ENCODE data around the gene FSIP1.
A peak's percentile ranks its signal among the peaks of the same experiment; 100 is the strongest.

FSIP1 gene

GRCh38 chr15:39585389-39585841 is 197.2 kb downstream of the FSIP1 start:
- Histone ChIP-seq H3K14ac (ENCODE audit: low read length in 2 of 2) (peak overlapping the region in 1 of 2 experiments; percentile 69), H3K36me3 (ENCODE audit: control insufficient read depth in 1 of 2, insufficient read depth in 2 of 2, low read depth in 1 of 2, low read length in 2 of 2) (peaks cover 55 to 82% of the 10 kb centered on the region in 2 experiments), H3K9me3 (ENCODE audit: control insufficient read depth, low read length) (no peaks in the 10 kb centered on the region), H2AFZ (ENCODE audit: low read depth, low read length) (no peak overlapping the region), H3K27me3 (ENCODE audit: control insufficient read depth in 1 of 2, insufficient read depth in 1 of 2, low read length in 2 of 2) (no peaks in the 10 kb centered on the region), H2BK15ac (ENCODE audit: low read depth, poor library complexity, severe bottlenecking) (no peak overlapping the region), H3K4ac (ENCODE audit: low read depth in 1 of 2, low read length in 2 of 2) (no peak overlapping the region), H2BK12ac (ENCODE audit: low read length in 2 of 2) (no peak overlapping the region), H3K79me1 (replicated peaks; ENCODE audit: low read length, poor library complexity, severe bottlenecking) (no peaks in the 10 kb centered on the region), H3K27ac (ENCODE audit: low read length, poor library complexity, severe bottlenecking) (peak overlapping the region; percentile 18), H3K4me3 (ENCODE audit: insufficient read depth in 1 of 2, low read depth in 1 of 2, low read length in 2 of 2) (peak overlapping the region; percentile 29 to 88), H2BK5ac (ENCODE audit: low read depth, low read length, poor library complexity, severe bottlenecking) (no peak overlapping the region), H4K91ac (ENCODE audit: low read length) (no peak overlapping the region), H2BK120ac (ENCODE audit: low read depth, low read length) (no peak overlapping the region), H4K8ac (ENCODE audit: low read length) (no peak overlapping the region), H3K4me1 (ENCODE audit: control insufficient read depth, insufficient read depth, low read depth, low read length) (peaks cover 25% of the 10 kb centered on the region), H3K18ac (ENCODE audit: low read depth in 1 of 2, low read length in 2 of 2) (peak overlapping the region in 1 of 2 experiments; percentile 18), H3K4me2 (ENCODE audit: low read length, poor library complexity, severe bottlenecking) (peak overlapping the region; percentile 69), H2AK5ac (ENCODE audit: low read length, severe bottlenecking) (no peak overlapping the region), H3K9ac (ENCODE audit: low read length) (peak overlapping the region; percentile 61), H3K23ac (ENCODE audit: low read length in 2 of 2) (no peak overlapping the region)
- WGBS = 94% methylated on average over 4 of the region's 4 CpGs
- peak; percentile 27 for DNase-seq

- H2BK15ac ChIP-seq (ENCODE audit: low read depth, poor library complexity, severe bottlenecking) = no peak overlapping the region
- no peak overlapping the region for H3K23ac ChIP-seq (ENCODE audit: low read length in 2 of 2)
- H3K4me2 ChIP-seq (ENCODE audit: low read length, poor library complexity, severe bottlenecking) = peak overlapping the region; percentile 69
- no peak overlapping the region for H2BK5ac ChIP-seq (ENCODE audit: low read depth, low read length, poor library complexity, severe bottlenecking)
- H2BK120ac ChIP-seq (ENCODE audit: low read depth, low read length) = no peak overlapping the region
- no peak overlapping the region for H2BK12ac ChIP-seq (ENCODE audit: low read length in 2 of 2)
- peak overlapping the region in 1 of 2 experiments; percentile 88 for H3K4me3 ChIP-seq (ENCODE audit: insufficient read depth in 1 of 2, low read depth in 1 of 2, low read length in 2 of 2)
- H4K8ac ChIP-seq (ENCODE audit: low read length) = no peak overlapping the region
- H4K91ac ChIP-seq (ENCODE audit: low read length) = no peak overlapping the region
- no peak overlapping the region for H3K18ac ChIP-seq (ENCODE audit: low read depth in 1 of 2, low read length in 2 of 2)
- no peaks in the 10 kb centered on the region for H3K79me1 ChIP-seq (replicated peaks; ENCODE audit: low read length, poor library complexity, severe bottlenecking)
- H3K4me1 ChIP-seq (ENCODE audit: control insufficient read depth, insufficient read depth, low read depth, low read length) = peaks cover 24% of the 10 kb centered on the region
- H2AFZ ChIP-seq (ENCODE audit: low read depth, low read length) = no peak overlapping the region
- no peaks in the 10 kb centered on the region for H3K27me3 ChIP-seq (ENCODE audit: control insufficient read depth in 1 of 2, insufficient read depth in 1 of 2, low read length in 2 of 2)
- 88% methylated on average over 2 of the region's 3 CpGs for WGBS
- H3K27ac ChIP-seq (ENCODE audit: low read length, poor library complexity, severe bottlenecking) = peak overlapping the region; percentile 18
- peak overlapping the region; percentile 61 for H3K9ac ChIP-seq (ENCODE audit: low read length)
- DNase-seq = peak; percentile 5
- H3K9me3 ChIP-seq (ENCODE audit: control insufficient read depth, low read length) = no peaks in the 10 kb centered on the region
- H3K4ac ChIP-seq (ENCODE audit: low read depth in 1 of 2, low read length in 2 of 2) = no peak overlapping the region
- no peak overlapping the region for H2AK5ac ChIP-seq (ENCODE audit: low read length, severe bottlenecking)
- H3K14ac ChIP-seq (ENCODE audit: low read length in 2 of 2) = no peak overlapping the region
- H3K36me3 ChIP-seq (ENCODE audit: control insufficient read depth in 1 of 2, insufficient read depth in 2 of 2, low read depth in 1 of 2, low read length in 2 of 2) = peaks cover 54 to 76% of the 10 kb centered on the region in 2 experiments
These were observed 197.8 kb downstream of the FSIP1 start for GRCh38 chr15:39584662-39585388.

GRCh38 chr15:39584266-39584659 is 198.4 kb downstream of the FSIP1 start:
- Histone ChIP-seq H3K9ac (ENCODE audit: low read length) (peak overlapping the region; percentile 61), H3K14ac (ENCODE audit: low read length in 2 of 2) (no peak overlapping the region), H2AK5ac (ENCODE audit: low read length, severe bottlenecking) (no peak overlapping the region), H2BK12ac (ENCODE audit: low read length in 2 of 2) (no peak overlapping the region), H2AFZ (ENCODE audit: low read depth, low read length) (no peak overlapping the region), H2BK5ac (ENCODE audit: low read depth, low read length, poor library complexity, severe bottlenecking) (no peak overlapping the region), H3K4me2 (ENCODE audit: low read length, poor library complexity, severe bottlenecking) (peak overlapping the region; percentile 34), H3K4me1 (ENCODE audit: control insufficient read depth, insufficient read depth, low read depth, low read length) (peaks cover 24% of the 10 kb centered on the region), H3K18ac (ENCODE audit: low read depth in 1 of 2, low read length in 2 of 2) (no peak overlapping the region), H3K27me3 (ENCODE audit: control insufficient read depth in 1 of 2, insufficient read depth in 1 of 2, low read length in 2 of 2) (no peaks in the 10 kb centered on the region), H3K79me1 (replicated peaks; ENCODE audit: low read length, poor library complexity, severe bottlenecking) (no peaks in the 10 kb centered on the region), H2BK120ac (ENCODE audit: low read depth, low read length) (no peak overlapping the region), H3K23ac (ENCODE audit: low read length in 2 of 2) (no peak overlapping the region), H2BK15ac (ENCODE audit: low read depth, poor library complexity, severe bottlenecking) (no peak overlapping the region), H3K9me3 (ENCODE audit: control insufficient read depth, low read length) (no peaks in the 10 kb centered on the region), H3K36me3 (ENCODE audit: control insufficient read depth in 1 of 2, insufficient read depth in 2 of 2, low read depth in 1 of 2, low read length in 2 of 2) (peaks cover 50 to 71% of the 10 kb centered on the region in 2 experiments), H4K8ac (ENCODE audit: low read length) (no peak overlapping the region), H4K91ac (ENCODE audit: low read length) (no peak overlapping the region), H3K4me3 (ENCODE audit: insufficient read depth in 1 of 2, low read depth in 1 of 2, low read length in 2 of 2) (peak overlapping the region; percentile 51 to 88), H3K4ac (ENCODE audit: low read depth in 1 of 2, low read length in 2 of 2) (no peak overlapping the region), H3K27ac (ENCODE audit: low read length, poor library complexity, severe bottlenecking) (peak overlapping the region; percentile 0)
- DNase-seq = no peak
- 87% methylated on average over 6 of the region's 7 CpGs for WGBS

GRCh38 chr15:39583596-39584265 is 198.9 kb downstream of the FSIP1 start:
- Histone ChIP-seq H2BK5ac (ENCODE audit: low read depth, low read length, poor library complexity, severe bottlenecking) (no peak overlapping the region), H4K91ac (ENCODE audit: low read length) (no peak overlapping the region), H3K27ac (ENCODE audit: low read length, poor library complexity, severe bottlenecking) (peak overlapping the region; percentile 31), H3K4me2 (ENCODE audit: low read length, poor library complexity, severe bottlenecking) (peak overlapping the region; percentile 34), H2BK12ac (ENCODE audit: low read length in 2 of 2) (no peak overlapping the region), H2AK5ac (ENCODE audit: low read length, severe bottlenecking) (no peak overlapping the region), H3K79me1 (replicated peaks; ENCODE audit: low read length, poor library complexity, severe bottlenecking) (no peaks in the 10 kb centered on the region), H2BK120ac (ENCODE audit: low read depth, low read length) (no peak overlapping the region), H3K18ac (ENCODE audit: low read depth in 1 of 2, low read length in 2 of 2) (peak overlapping the region in 1 of 2 experiments; percentile 61), H3K14ac (ENCODE audit: low read length in 2 of 2) (peak overlapping the region in 1 of 2 experiments; percentile 73), H3K36me3 (ENCODE audit: control insufficient read depth in 1 of 2, insufficient read depth in 2 of 2, low read depth in 1 of 2, low read length in 2 of 2) (peaks cover 45 to 65% of the 10 kb centered on the region in 2 experiments), H3K4me3 (ENCODE audit: insufficient read depth in 1 of 2, low read depth in 1 of 2, low read length in 2 of 2) (peak overlapping the region; percentile 51 to 88), H4K8ac (ENCODE audit: low read length) (no peak overlapping the region), H3K9me3 (ENCODE audit: control insufficient read depth, low read length) (no peaks in the 10 kb centered on the region), H2BK15ac (ENCODE audit: low read depth, poor library complexity, severe bottlenecking) (no peak overlapping the region), H3K23ac (ENCODE audit: low read length in 2 of 2) (no peak overlapping the region), H3K4ac (ENCODE audit: low read depth in 1 of 2, low read length in 2 of 2) (no peak overlapping the region), H3K9ac (ENCODE audit: low read length) (peak overlapping the region; percentile 61), H3K27me3 (ENCODE audit: control insufficient read depth in 1 of 2, insufficient read depth in 1 of 2, low read length in 2 of 2) (no peaks in the 10 kb centered on the region), H2AFZ (ENCODE audit: low read depth, low read length) (no peak overlapping the region), H3K4me1 (ENCODE audit: control insufficient read depth, insufficient read depth, low read depth, low read length) (peaks cover 20% of the 10 kb centered on the region)
- 90% methylated on average over 8 of the region's 13 CpGs for WGBS
- DNase-seq = peak; percentile 62
